UCSD-AML1 (cell line): ENCODE measurements around the gene ELOA.
"Not testable (repeated sequence)": the region's sequence is repeated elsewhere in the genome, so short reads cannot be mapped to it uniquely, and the experiment has no call there.

Source experiments
- DNase-seq: peaks from one replicate; lab custom pipeline; 2025; ENCODE audit not compliant: unreplicated experiment; lab: John Stamatoyannopoulos, UW

Gene ELOA

DNA sequence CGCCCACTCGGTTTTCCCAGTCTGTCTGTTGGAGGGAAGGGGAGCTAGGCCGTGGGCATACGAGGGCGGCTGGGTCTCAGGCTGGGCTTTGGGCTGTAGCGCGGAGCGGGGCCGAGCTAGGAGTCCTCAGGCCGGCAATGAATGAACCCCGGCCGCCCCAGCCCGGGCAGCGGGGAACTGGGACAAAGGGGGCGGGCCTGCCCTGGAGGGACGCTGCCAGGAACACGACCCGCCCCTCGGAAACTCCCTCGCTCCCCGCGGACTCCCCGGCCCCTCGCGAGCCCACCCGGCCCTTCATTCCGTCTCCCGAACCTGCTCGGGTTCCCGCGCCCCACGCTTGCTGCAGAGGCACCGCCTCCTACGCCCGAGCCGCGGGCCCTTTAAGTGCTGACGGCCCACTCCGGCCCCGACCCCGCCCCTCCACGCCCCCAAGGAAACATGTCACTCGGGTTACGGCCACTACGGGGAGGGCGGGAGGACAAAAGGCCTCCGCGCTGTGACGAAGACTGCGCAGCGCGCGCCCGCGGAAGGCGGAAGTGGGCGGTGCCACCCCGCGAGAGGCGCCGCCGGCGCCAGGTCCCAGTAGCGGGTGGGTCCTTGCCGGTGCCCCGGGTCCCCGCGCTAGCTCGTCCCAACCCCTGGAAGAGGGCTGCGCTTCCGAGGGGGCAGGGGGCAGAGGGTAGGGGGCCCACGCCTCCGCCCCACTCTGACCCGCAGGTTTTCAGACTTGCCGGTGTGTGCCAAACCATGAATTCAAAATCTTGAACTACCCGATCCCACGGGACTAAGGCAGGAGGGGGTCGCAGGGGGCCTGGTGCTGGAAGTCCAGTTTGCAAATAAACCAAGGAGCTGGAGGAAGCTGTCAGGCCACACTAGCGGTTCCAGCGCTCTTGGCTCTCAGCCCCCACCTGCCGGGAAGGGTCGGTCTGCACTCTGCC lies 57.4 kb downstream of the ELOA start, which contains the start of gene GALE:
GALE (minus strand) TSS at position 355 of the 938 bp plus-strand sequence. CDS start 1,747 bp downstream, outside the sequence.
- DNase-seq, result peak; percentile 96

DNA sequence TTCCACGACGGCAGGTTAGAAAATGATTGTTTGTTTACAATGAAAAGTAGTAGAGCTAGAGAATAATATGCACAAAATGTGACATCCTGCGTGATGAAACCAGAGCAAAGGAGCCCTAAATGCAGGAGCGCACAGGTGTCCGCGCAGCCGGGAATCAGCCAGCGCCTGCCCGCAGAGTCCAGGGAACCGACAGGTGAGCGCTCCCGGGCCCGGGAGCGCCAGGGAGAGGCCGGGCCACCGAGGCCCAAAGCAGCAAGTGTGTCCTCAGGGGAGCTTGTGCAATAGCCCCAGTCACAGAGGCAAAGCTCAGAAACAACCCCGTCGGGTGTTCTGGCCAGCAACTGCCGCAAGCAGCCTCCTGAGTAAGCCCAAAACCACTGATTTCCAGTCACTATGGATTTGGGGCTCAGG lies 58.1 kb downstream of the ELOA start:
- DNase-seq, result no peak

DNA sequence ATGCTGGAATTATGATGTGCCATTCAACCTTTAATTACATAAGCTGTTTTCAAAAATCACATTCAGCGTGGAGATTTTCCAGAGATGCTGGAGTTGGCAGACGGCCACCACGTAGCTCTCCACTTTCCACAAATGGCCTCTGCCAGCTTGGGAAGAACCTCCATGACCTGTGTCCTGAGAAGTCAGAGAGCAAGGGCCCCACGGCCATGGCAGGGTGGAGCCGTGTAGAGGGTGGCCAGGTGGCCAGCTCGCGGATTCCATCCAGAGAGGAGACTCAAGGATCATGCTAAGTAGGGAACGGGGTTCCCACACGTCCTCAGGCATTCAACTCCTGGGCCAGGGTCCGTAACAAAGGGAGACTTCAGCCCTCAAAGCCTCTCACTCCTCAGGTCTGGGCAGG lies 58.6 kb downstream of the ELOA start:
- DNase-seq, result no peak

DNA sequence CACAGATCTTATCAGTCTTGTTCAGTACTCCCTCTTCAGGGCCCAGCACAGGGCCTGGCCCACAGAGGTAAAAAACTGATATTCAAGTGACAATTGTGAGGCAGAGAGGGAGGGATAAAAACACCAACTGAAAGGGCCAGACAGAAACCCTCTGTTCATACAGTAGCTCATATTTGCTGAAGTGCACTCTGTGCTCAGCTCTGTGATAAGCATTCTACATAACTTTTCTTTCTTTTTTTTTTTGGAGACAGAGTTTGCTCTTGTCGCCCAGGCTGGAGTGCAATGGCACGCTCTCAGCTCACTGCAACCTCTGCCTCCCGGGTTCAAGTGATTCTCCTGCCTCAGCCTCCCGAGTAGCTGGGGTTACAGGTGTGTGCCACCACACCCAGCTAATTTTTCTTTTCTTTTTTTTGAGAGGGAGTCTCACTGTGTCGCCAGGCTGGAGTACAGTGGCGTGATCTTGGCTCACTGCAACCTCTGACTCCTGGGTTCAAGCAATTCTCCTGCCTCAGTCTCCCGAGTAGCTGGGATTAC lies 59.6 kb downstream of the ELOA start:
- not testable (repeated sequence) for DNase-seq

DNA sequence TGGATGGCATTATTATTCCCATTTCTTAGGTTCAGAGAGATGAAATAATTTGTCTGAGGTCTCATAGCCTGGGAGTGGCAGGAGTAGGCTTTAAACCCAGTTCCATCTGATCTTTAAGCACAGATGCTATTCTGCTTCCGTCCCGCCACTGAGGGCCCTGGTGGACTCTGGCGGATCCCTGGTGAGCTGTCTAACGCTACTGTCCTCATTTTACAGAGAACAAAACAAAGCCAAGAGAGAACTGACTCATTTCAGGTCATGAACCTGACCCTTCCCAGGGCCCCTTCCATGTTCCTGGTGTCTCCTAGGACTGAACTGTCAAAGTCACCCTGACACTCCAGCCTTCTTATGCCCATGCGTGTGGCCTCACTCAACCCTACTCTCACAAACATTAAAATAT lies 60.4 kb downstream of the ELOA start:
- no peak for DNase-seq

DNA sequence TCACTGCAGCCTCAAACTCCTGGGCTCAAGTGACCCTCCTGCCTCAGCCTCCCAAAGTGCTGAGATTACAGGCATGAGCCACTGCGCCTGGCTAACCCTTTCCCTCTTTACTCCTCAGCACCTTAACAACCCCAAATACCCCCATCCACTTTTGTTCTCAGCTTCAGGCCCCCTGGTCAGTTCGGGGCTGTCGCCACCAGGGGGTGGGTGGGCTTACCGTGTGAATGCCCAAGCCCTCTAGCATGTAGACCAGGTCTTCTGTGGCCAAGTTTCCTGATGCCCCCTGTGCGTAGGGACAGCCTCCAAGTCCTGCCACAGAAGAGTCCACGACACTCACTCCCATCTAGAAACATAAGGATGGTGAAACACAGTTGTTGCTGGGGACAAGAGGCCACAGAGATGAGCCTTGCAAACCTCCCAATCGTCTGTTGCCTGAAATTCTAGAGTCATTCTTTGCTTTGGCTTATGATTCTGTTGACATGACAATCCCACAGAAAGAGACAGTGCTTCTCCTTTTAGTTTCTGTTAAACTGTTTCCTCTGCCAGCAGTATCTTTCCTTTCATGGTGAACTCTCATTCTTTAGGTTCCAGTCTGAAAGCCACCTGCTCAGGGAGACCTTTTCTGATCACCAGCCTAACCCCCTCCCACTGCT lies 61.0 kb downstream of the ELOA start:
- DNase-seq, result no peak

DNA sequence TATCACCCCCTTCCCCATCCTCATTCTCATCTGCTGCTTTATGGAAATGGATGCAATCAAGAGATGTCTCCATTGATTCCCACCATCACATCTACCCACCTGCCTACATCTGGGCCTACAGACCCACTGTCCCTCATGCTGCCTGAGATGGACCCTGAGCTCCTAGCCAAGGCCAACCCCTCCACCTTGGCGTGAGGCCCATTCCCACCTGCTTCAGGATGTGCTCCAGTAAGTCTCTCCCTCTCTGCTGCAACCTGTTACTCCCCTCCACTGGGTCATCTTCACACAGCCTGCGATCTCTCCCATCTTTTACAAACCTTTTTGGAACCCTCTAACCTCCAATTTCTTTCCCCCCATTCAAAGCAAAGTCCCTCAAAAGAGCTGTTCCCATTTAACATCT lies 61.8 kb downstream of the ELOA start:
- no peak for DNase-seq

DNA sequence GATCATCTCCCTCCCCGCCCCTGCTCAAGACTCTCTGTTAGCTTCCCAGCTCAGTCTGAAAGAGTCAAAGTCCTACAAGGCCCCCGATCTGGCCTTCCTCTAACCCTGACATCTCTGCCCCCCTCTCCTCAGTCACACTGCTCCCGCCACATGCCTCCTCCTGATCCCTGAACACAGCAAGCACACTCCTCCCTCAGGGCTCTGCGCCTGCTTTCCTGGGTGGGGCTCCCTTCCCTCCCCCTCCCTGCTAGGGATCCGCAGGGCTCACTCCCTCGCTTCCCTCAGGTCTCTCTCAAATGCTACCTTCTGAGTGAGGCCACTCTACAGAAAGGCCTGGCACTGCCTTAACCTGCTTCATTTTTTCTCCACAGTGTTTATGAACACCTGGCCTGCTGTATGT lies 63.0 kb downstream of the ELOA start:
- DNase-seq, result no peak

DNA sequence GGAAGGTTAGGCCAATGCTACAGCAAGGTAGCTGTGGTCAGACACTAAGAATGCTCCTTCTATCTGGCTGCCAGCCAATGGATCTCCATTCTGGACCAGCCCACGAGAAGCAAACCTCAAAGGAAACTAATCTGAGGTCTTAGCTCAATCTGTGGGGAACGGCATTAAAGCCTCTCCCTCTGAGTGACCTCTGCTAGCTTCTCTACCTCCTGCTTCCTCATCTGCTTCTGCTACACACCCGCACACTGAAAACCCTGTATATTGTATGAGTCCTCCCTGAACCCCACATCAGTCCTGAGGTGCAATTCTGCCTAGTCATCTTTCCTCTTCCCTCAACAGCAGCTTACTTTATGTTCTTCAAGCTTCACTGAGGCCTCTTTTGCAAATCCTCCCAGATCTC lies 64.2 kb downstream of the ELOA start:
- no peak for DNase-seq

DNA sequence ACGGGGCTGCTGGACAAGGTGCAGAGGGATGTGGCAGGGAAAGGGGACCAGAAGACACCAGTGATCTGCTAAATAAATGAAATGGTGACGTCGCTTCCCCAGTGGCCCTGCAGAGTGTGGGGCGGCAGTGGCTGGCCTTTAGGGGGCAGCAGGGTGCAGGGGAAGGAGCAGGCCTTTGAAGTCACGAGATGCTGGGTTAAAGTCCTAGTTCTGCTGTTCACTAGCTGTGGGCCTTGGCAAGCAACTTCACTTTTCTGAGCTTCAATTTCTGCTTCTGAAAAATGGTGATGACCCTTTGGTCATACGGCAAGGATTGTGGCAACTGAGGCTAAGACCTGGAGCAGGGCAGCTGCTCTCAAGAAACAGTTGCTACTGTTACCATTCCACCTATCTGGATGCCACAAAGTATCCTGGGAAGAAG lies 66.5 kb downstream of the ELOA start:
- peak; percentile 82 for DNase-seq

DNA sequence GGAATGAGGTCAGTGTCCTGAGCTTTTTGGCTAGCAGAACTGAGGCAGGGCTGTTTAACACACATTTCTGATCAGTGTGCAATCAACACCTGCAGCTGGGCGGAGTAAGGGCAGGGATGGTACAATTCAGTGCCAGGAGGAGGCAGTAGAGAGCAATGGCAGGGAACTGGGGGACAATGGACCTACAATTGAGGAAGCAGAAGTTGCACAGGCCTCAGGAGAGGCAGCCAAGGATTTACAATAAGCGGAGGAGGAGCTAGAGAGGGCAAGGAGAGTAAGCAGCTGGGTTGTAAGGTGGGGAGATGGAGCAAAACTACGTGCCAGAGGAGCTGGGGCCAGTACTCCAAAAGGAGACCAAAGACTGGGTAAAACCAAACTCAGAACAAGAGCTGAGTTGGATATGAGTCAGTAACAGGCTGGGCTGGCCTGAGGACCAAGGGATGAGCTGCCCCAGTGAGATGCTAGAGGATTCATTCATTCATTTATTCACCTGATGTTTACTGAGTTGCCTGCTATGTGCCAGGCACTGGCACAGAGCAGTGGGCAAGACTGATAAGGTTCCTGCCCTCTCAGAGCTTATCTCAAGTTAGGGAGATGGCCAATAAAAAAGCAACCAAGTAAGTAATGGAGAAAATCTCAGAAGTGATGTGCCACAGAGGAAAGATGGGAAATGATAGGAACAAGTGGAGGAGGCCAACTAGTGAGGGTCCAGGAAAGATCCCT lies 67.7 kb downstream of the ELOA start:
- peak; percentile 69 for DNase-seq
